H9 (cell line): ENCODE measurements around the gene WBP1. TPM values are rescaled to one million over a fixed set of nuclear protein-coding genes. Genes with fewer than 3 reads are reported as not detected.
A peak's percentile ranks its signal among the peaks of the same experiment; 100 is the strongest.
"Not testable (repeated sequence)": the region's sequence is repeated elsewhere in the genome, so short reads cannot be mapped to it uniquely, and the experiment has no call there.

ENCODE experiments used
- DNase-seq: peaks from one replicate; pipeline ENCODE4 v3.0.0-alpha.2; 2017
- H2AFZ ChIP-seq: one replicate; pipeline ENCODE4 v1.6.1; 2013; ENCODE audit warnings: mild to moderate bottlenecking, low read length, control low read depth, moderate library complexity
- H2AK5ac ChIP-seq: 2 replicates; pipeline ENCODE4 v1.6.1; 2013; ENCODE audit warnings: low read length, control low read depth, mixed read lengths; ENCODE audit not compliant: insufficient read length
- H2BK120ac ChIP-seq: one replicate; pipeline ENCODE4 v1.6.1; 2013; ENCODE audit warnings: low read depth, mild to moderate bottlenecking, low read length, control low read depth, inconsistent platforms; ENCODE audit not compliant: poor library complexity, severe bottlenecking
- H2BK12ac ChIP-seq: 2 replicates; pipeline ENCODE4 v1.6.1; 2013; ENCODE audit warnings: low read length, control low read depth, mixed read lengths, low read depth; ENCODE audit not compliant: insufficient read length
- H2BK15ac ChIP-seq: 2 replicates; pipeline ENCODE4 v1.6.1; 2013; ENCODE audit warnings: low read depth, low read length, control low read depth
- H2BK20ac ChIP-seq: one replicate; pipeline ENCODE4 v1.6.1; 2013; ENCODE audit warnings: low read depth, mild to moderate bottlenecking, low read length, control low read depth, inconsistent platforms; ENCODE audit not compliant: poor library complexity, severe bottlenecking
- H2BK5ac ChIP-seq: 2 replicates; pipeline ENCODE4 v1.6.1; 2013; ENCODE audit warnings: low read length, control low read depth, mixed read lengths; ENCODE audit not compliant: insufficient read length
- H3K14ac ChIP-seq: 2 replicates; pipeline ENCODE4 v1.6.1; 2013; ENCODE audit warnings: low read length, control low read depth; ENCODE audit not compliant: insufficient read depth
- H3K18ac ChIP-seq: 2 replicates; pipeline ENCODE4 v1.6.1; 2013; ENCODE audit warnings: low read depth, mild to moderate bottlenecking, mixed read lengths, low read length, control low read depth; ENCODE audit not compliant: insufficient read length
- H3K23ac ChIP-seq: 2 replicates; pipeline ENCODE4 v1.6.1; 2013; ENCODE audit warnings: low read length, control low read depth, mixed read lengths, low read depth; ENCODE audit not compliant: insufficient read length
- H3K23me2 ChIP-seq: 2 replicates; pipeline ENCODE4 v1.6.1; 2013; ENCODE audit warnings: low read depth, mild to moderate bottlenecking, mixed read lengths, low read length, control low read depth; ENCODE audit not compliant: insufficient read length, poor library complexity, severe bottlenecking
- H3K27ac ChIP-seq: 2 replicates; pipeline ENCODE4 v1.5.1; 2013; ENCODE audit warnings: low read length, control low read depth, mixed read lengths, low read depth; ENCODE audit not compliant: insufficient read length
- H3K27me3 ChIP-seq: 2 replicates; pipeline ENCODE4 v1.6.1; 2013; ENCODE audit warnings: low read length, control low read depth, inconsistent platforms; ENCODE audit not compliant: insufficient read depth
- H3K4ac ChIP-seq: 2 replicates; pipeline ENCODE4 v1.6.1; 2013; ENCODE audit warnings: low read depth, mild to moderate bottlenecking, control low read depth, inconsistent platforms, low read length, moderate library complexity
- H3K4me1 ChIP-seq: 2 replicates; pipeline ENCODE4 v1.6.1; 2013; ENCODE audit warnings: low read length, control low read depth, inconsistent platforms; ENCODE audit not compliant: insufficient read depth
- H3K4me2 ChIP-seq: 2 replicates; pipeline ENCODE4 v1.6.1; 2013; ENCODE audit warnings: low read length, control low read depth, mixed read lengths; ENCODE audit not compliant: insufficient read length, insufficient read depth
- H3K56ac ChIP-seq: 2 replicates; pipeline ENCODE4 v1.6.1; 2013; ENCODE audit warnings: low read depth, mild to moderate bottlenecking, mixed read lengths, low read length, control low read depth; ENCODE audit not compliant: insufficient read length
- H3K79me1 ChIP-seq: 2 replicates; pipeline ENCODE4 v1.6.1; 2013; ENCODE audit warnings: low read depth, mild to moderate bottlenecking, moderate library complexity, low read length, control low read depth, inconsistent platforms; ENCODE audit not compliant: insufficient read depth, poor library complexity, severe bottlenecking
- H3K79me2 ChIP-seq: 2 replicates; pipeline ENCODE4 v1.6.1; 2013; ENCODE audit warnings: low read length, control low read depth, inconsistent platforms; ENCODE audit not compliant: insufficient read depth
- H3K9ac ChIP-seq: 2 replicates; pipeline ENCODE4 v1.6.1; 2013; ENCODE audit warnings: low read length, control low read depth, mixed read lengths; ENCODE audit not compliant: insufficient read length; ENCODE audit errors: extremely low read depth
- H3K9me3 ChIP-seq: one replicate; pipeline ENCODE4 v1.6.1; 2013; ENCODE audit warnings: low read depth, low read length, inconsistent platforms; ENCODE audit not compliant: control insufficient read depth
- H3T11ph ChIP-seq: one replicate; pipeline ENCODE4 v1.6.1; 2013; ENCODE audit warnings: mild to moderate bottlenecking, low read length, control low read depth, inconsistent platforms
- H4K20me1 ChIP-seq: one replicate; pipeline ENCODE4 v1.6.1; 2013; ENCODE audit not compliant: control insufficient read depth, insufficient read length, insufficient read depth
- H4K5ac ChIP-seq: 2 replicates; pipeline ENCODE4 v1.6.1; 2013; ENCODE audit warnings: low read depth, mild to moderate bottlenecking, mixed read lengths, low read length, control low read depth; ENCODE audit not compliant: insufficient read length
- H4K8ac ChIP-seq: replicated peaks from 2 replicates; pipeline ENCODE4 v1.6.1; 2013; ENCODE audit warnings: low read length, control low read depth, mixed read lengths, low read depth; ENCODE audit not compliant: insufficient read length
- H4K91ac ChIP-seq: 2 replicates; pipeline ENCODE4 v1.6.1; 2013; ENCODE audit warnings: low read depth, mild to moderate bottlenecking, moderate library complexity, mixed read lengths, low read length, control low read depth; ENCODE audit not compliant: insufficient read length
- H3K27ac Mint-ChIP-seq, 3 experiments: 2 replicates in 2 of 3; 3 replicates in 1 of 3; pipeline ENCODE4 v1.8.0; 2020 to 2021; ENCODE audit warnings: mixed read lengths in 3 of 3, mild to moderate bottlenecking in 1 of 3, moderate library complexity in 1 of 3
- H3K27me3 Mint-ChIP-seq: 2 replicates; pipeline ENCODE4 v1.8.0; 2021; ENCODE audit warnings: low read depth, mild to moderate bottlenecking, moderate library complexity, mixed read lengths
- H3K36me3 Mint-ChIP-seq, 3 experiments: 2 replicates in 2 of 3; 3 replicates in 1 of 3; pipeline ENCODE4 v1.8.0; 2020 to 2021; ENCODE audit warnings: low read depth in 3 of 3, mixed read lengths in 3 of 3; ENCODE audit not compliant: insufficient read depth in 1 of 3
- H3K4me1 Mint-ChIP-seq, 2 experiments: 2 replicates each; pipeline ENCODE4 v1.8.0; 2020; ENCODE audit warnings: mixed read lengths in 2 of 2
- H3K4me3 Mint-ChIP-seq, 2 experiments: 2 replicates in 1 of 2; 3 replicates in 1 of 2; pipeline ENCODE4 v1.8.0; 2020 to 2021; ENCODE audit warnings: mild to moderate bottlenecking in 2 of 2, mixed read lengths in 2 of 2, moderate library complexity in 1 of 2
- H3K9me3 Mint-ChIP-seq, 2 experiments: 2 replicates in 1 of 2; 3 replicates in 1 of 2; pipeline ENCODE4 v1.8.0; 2020; ENCODE audit warnings: mild to moderate bottlenecking in 2 of 2, mixed read lengths in 2 of 2, moderate library complexity in 1 of 2
- CTCF ChIP-seq: fragments of 200-600 bp; sonication (generic); conservative IDR thresholded peaks from 3 replicates; pipeline ENCODE4 v1.8.0; 2021; ENCODE audit warnings: antibody characterized with exemption, mild to moderate bottlenecking
- WGBS: extraction: QIAGEN DNeasy Blood & Tissue Kit; methylation state at CpG from one replicate; pipeline ENCODE4 v1.1.7; 2013; ENCODE audit warnings: missing lambda C conversion rate, low lambda C conversion rate, mixed read lengths; ENCODE audit not compliant: insufficient read length; ENCODE audit errors: extremely low coverage; 5-methylcytosine and 5-hydroxymethylcytosine counted together
- total RNA-seq: library from RNA; stranded (reverse); gene quantifications from 2 replicates; pipeline ENCODE4 v1.2.1, GENCODE V29; 2021

WBP1 gene
- total RNA-seq, 1 experiment from 2014 or later = 82.1 TPM

- no peak overlapping the region for H3K27ac Mint-ChIP-seq
- no peaks in the 10 kb centered on the region; a peak in 1 of 5 replicates for H3K9me3 Mint-ChIP-seq
- no peak overlapping the region for H3K23ac ChIP-seq
- H2BK5ac ChIP-seq = no peak overlapping the region
- H4K8ac ChIP-seq = no peak overlapping the region
- H3K14ac ChIP-seq = no peak overlapping the region
- H3K27ac ChIP-seq = no peak overlapping the region
- no peaks in the 10 kb centered on the region for H3K79me1 ChIP-seq
- H3K36me3 Mint-ChIP-seq = peaks cover 4 to 15% (median 8%) of the 10 kb centered on the region in 3 experiments; a peak in 6 of 7 replicates
- no peak overlapping the region for H2BK15ac ChIP-seq
- no peaks in the 10 kb centered on the region for H4K20me1 ChIP-seq
- H3K56ac ChIP-seq = no peak overlapping the region
- no peaks in the 10 kb centered on the region for H3K79me2 ChIP-seq
- H3K4ac ChIP-seq = no peak overlapping the region
- H2AK5ac ChIP-seq = no peak overlapping the region
- TF ChIP-seq CTCF = no peak
- no peak overlapping the region for H2BK120ac ChIP-seq
- H3K4me1 ChIP-seq = no peaks in the 10 kb centered on the region
- no peak overlapping the region for H3T11ph ChIP-seq
- H3K27me3 ChIP-seq = no peaks in the 10 kb centered on the region
- H4K5ac ChIP-seq = no peak overlapping the region
- no peak overlapping the region for H3K9ac ChIP-seq
- DNase-seq = no peak
- no peak overlapping the region for H2BK20ac ChIP-seq
- no peak overlapping the region for H3K4me2 ChIP-seq
- H3K9me3 ChIP-seq = no peaks in the 10 kb centered on the region
- H3K23me2 ChIP-seq = peaks cover 9% of the 10 kb centered on the region
- no CpG with 5 or more reads among the region's 2 CpGs for WGBS
- H3K18ac ChIP-seq = no peak overlapping the region
- H2AFZ ChIP-seq = no peak overlapping the region
- no peak overlapping the region for H2BK12ac ChIP-seq
- peaks cover 11 to 25% of the 10 kb centered on the region in 2 experiments for H3K4me1 Mint-ChIP-seq
- H3K4me3 Mint-ChIP-seq = peak overlapping the region in 1 of 2 experiments; percentile 31; a peak in 2 of 5 replicates
- peaks cover 30% of the 10 kb centered on the region for H3K27me3 Mint-ChIP-seq
- no peak overlapping the region for H4K91ac ChIP-seq
Observed at GRCh38 chr2:74420006-74420405, 38.2 kb upstream of the WBP1 start.

GRCh38 chr2:74420443-74421103 is 37.7 kb upstream of the WBP1 start:
- not testable (repeated sequence) for H2BK15ac ChIP-seq, H3K27ac ChIP-seq, H3K4ac ChIP-seq, H3K23me2 ChIP-seq, H2AFZ ChIP-seq, H4K91ac ChIP-seq, H4K8ac ChIP-seq, H3T11ph ChIP-seq, H3K79me1 ChIP-seq, H3K23ac ChIP-seq, H4K20me1 ChIP-seq, H3K9me3 Mint-ChIP-seq, H3K27me3 ChIP-seq, H2BK120ac ChIP-seq, H3K18ac ChIP-seq, H2BK12ac ChIP-seq, H3K4me1 ChIP-seq, H3K56ac ChIP-seq, H3K79me2 ChIP-seq, H2BK5ac ChIP-seq, H2AK5ac ChIP-seq, H4K5ac ChIP-seq, H3K9ac ChIP-seq, H3K14ac ChIP-seq, H3K9me3 ChIP-seq, H3K27ac Mint-ChIP-seq, H2BK20ac ChIP-seq, DNase-seq
- WGBS = no CpG with 5 or more reads among the region's 19 CpGs
- H3K4me2 ChIP-seq = peak overlapping the region; percentile 52
- Mint-ChIP-seq H3K4me3 (peak overlapping the region; percentile 94 to 98), H3K4me1 (peaks cover 11 to 22% of the 10 kb centered on the region in 2 experiments), H3K36me3 (peaks cover 8 to 20% (median 13%) of the 10 kb centered on the region in 3 experiments), H3K27me3 (peaks cover 30% of the 10 kb centered on the region)
